WTC11 (cell line): ENCODE data around the gene GFRAL. TPM values are rescaled to one million over a fixed set of nuclear protein-coding genes. Genes with fewer than 3 reads are reported as not detected.

Source experiments
- ATAC-seq: fragments of 200-7000 bp; cut with Tn5 transposase; 2 replicates; pipeline ENCODE4 v1.10.0; 2021; ENCODE audit warnings: mild to moderate bottlenecking, moderate library complexity
- CTCF ChIA-PET: fragments of 300-600 bp; sonication (Branson Sonifier 250); formaldehyde crosslinking; loops from one replicate; lab custom pipeline; 2021; ENCODE audit warnings: antibody characterized with exemption; lab: Charles Lee
- POLR2A ChIA-PET: fragments of 350-600 bp; sonication (Branson Sonifier 250); formaldehyde crosslinking; loops from one replicate; lab custom pipeline; 2021; ENCODE audit warnings: antibody characterized with exemption; lab: Charles Lee
- DNase-seq: peaks from one replicate; pipeline ENCODE4 v3.0.0; 2021; ENCODE audit warnings: low spot score
- H3K27ac Mint-ChIP-seq: 2 replicates; pipeline ENCODE4 v1.8.0; 2021; ENCODE audit warnings: mixed read lengths
- H3K27me3 Mint-ChIP-seq: 2 replicates; pipeline ENCODE4 v1.8.0; 2021; ENCODE audit warnings: low read depth, mild to moderate bottlenecking, moderate library complexity, mixed read lengths
- H3K36me3 Mint-ChIP-seq: 2 replicates; pipeline ENCODE4 v1.8.0; 2021; ENCODE audit warnings: mixed read lengths
- H3K4me1 Mint-ChIP-seq: 2 replicates; pipeline ENCODE4 v1.8.0; 2022; ENCODE audit warnings: mixed read lengths
- H3K4me3 Mint-ChIP-seq: 2 replicates; pipeline ENCODE4 v1.8.0; 2021; ENCODE audit warnings: mild to moderate bottlenecking, moderate library complexity, mixed read lengths
- H3K9me3 Mint-ChIP-seq: 2 replicates; pipeline ENCODE4 v1.8.0; 2021; ENCODE audit warnings: mixed read lengths
- ARID4B ChIP-seq: sonication (generic); formaldehyde crosslinking; IDR thresholded peaks from 2 replicates; pipeline ENCODE4 v1.8.0; 2023; ENCODE audit warnings: missing genetic modification reagents, mild to moderate bottlenecking, borderline replicate concordance
- ATF1 ChIP-seq: sonication (generic); formaldehyde crosslinking; IDR thresholded peaks from 2 replicates; pipeline ENCODE4 v1.8.1; 2023; ENCODE audit warnings: mild to moderate bottlenecking, moderate library complexity, missing genetic modification reagents
- ATF6 ChIP-seq: sonication (generic); formaldehyde crosslinking; IDR thresholded peaks from 2 replicates; pipeline ENCODE4 v1.8.1; 2023; ENCODE audit warnings: mild to moderate bottlenecking, missing genetic modification reagents
- FOXP1 ChIP-seq: sonication (generic); formaldehyde crosslinking; IDR thresholded peaks from 2 replicates; pipeline ENCODE4 v1.8.0; 2022; ENCODE audit warnings: missing genetic modification reagents, mild to moderate bottlenecking, moderate library complexity, borderline replicate concordance
- IRF2 ChIP-seq: sonication (generic); formaldehyde crosslinking; IDR thresholded peaks from 2 replicates; pipeline ENCODE4 v1.8.0; 2022; ENCODE audit warnings: low read depth, missing genetic modification reagents, borderline replicate concordance
- MYBL2 ChIP-seq: sonication (generic); formaldehyde crosslinking; IDR thresholded peaks from 2 replicates; pipeline ENCODE4 v1.8.1; 2023; ENCODE audit warnings: mild to moderate bottlenecking, moderate library complexity, missing genetic modification reagents
- NFYB ChIP-seq: sonication (generic); formaldehyde crosslinking; conservative IDR thresholded peaks from 2 replicates; pipeline ENCODE4 v1.8.0; 2022; ENCODE audit warnings: low read depth, missing genetic modification reagents
- NR1H2 ChIP-seq: sonication (generic); formaldehyde crosslinking; IDR thresholded peaks from 2 replicates; pipeline ENCODE4 v1.9.0; 2021; ENCODE audit warnings: mild to moderate bottlenecking, moderate library complexity, missing genetic modification reagents
- OVOL2 ChIP-seq: fragments of 250-450 bp; sonication (Bioruptor Pico); IDR thresholded peaks from 2 replicates; pipeline ENCODE4 v1.9.0; 2021; ENCODE audit warnings: mild to moderate bottlenecking, borderline replicate concordance
- RORB ChIP-seq: fragments of 250-450 bp; sonication (Bioruptor Pico); IDR thresholded peaks from 2 replicates; pipeline ENCODE4 v1.9.0; 2021; ENCODE audit warnings: mild to moderate bottlenecking
- SMAD4 ChIP-seq: sonication (generic); formaldehyde crosslinking; IDR thresholded peaks from 2 replicates; pipeline ENCODE4 v1.8.0; 2022; ENCODE audit warnings: mild to moderate bottlenecking, missing genetic modification reagents
- TEAD4 ChIP-seq: sonication (generic); formaldehyde crosslinking; IDR thresholded peaks from 2 replicates; pipeline ENCODE4 v1.8.0; 2022; ENCODE audit warnings: mild to moderate bottlenecking, missing genetic modification reagents
- TP53 ChIP-seq: sonication (generic); formaldehyde crosslinking; IDR thresholded peaks from 2 replicates; pipeline ENCODE4 v1.8.1; 2023; ENCODE audit warnings: mild to moderate bottlenecking, missing genetic modification reagents
- ZBTB21 ChIP-seq: sonication (generic); formaldehyde crosslinking; IDR thresholded peaks from 2 replicates; pipeline ENCODE4 v1.8.1; 2023; ENCODE audit warnings: mild to moderate bottlenecking, missing genetic modification reagents, borderline replicate concordance
- ZBTB43 ChIP-seq: sonication (generic); formaldehyde crosslinking; IDR thresholded peaks from 2 replicates; pipeline ENCODE4 v1.8.1; 2023; ENCODE audit warnings: mild to moderate bottlenecking, missing genetic modification reagents
- ZNF423 ChIP-seq: fragments of 250-450 bp; sonication (Bioruptor Pico); IDR thresholded peaks from 2 replicates; pipeline ENCODE4 v2.1.2; 2022; ENCODE audit warnings: mild to moderate bottlenecking, moderate library complexity
- ZSCAN18 ChIP-seq: fragments of 250-450 bp; sonication (Bioruptor Pico); IDR thresholded peaks from 2 replicates; pipeline ENCODE4 v2.1.2; 2022; ENCODE audit warnings: mild to moderate bottlenecking, moderate library complexity
- total RNA-seq: library from RNA; stranded (reverse); gene quantifications from 3 replicates; pipeline ENCODE4 v1.2.3, GENCODE V29; 2021
- TF ChIP-seq, protein P1 (sequence below): sonication (generic); formaldehyde crosslinking; IDR thresholded peaks from 2 replicates; pipeline ENCODE4 v1.8.1; 2023; ENCODE audit warnings: mild to moderate bottlenecking, missing genetic modification reagents, moderate library complexity

Gene GFRAL
- total RNA-seq, 1 experiment from 2014 or later = not detected

DNA sequence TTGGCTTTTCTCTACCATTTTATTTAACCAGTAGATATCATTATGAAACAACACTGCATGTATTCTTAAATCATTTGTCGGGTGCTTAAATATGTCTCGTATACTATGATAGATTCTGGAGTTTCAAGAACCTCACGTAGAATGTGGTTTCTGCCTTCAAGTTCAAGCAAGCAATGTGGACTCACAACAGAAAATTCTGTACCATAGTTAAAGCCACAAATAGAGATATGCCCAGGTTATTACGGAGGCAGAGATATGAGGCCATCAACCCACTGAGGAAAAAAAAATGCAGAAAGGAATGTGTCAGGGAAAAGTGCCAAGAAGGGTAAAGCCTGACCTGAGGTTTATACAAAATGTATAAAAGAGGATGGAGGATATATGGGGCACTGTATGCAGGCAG is 109.9 kb downstream of the GFRAL start:
- ATAC-seq = no peak
- no peaks in the 10 kb centered on the region for H3K9me3 Mint-ChIP-seq
- ChIA-PET CTCF (no interaction called here), POLR2A (no interaction called here)
- no peaks in the 10 kb centered on the region for H3K36me3 Mint-ChIP-seq
- H3K4me3 Mint-ChIP-seq = no peak overlapping the region
- peaks cover 11% of the 10 kb centered on the region for H3K4me1 Mint-ChIP-seq
- TF ChIP-seq, protein P1, sequence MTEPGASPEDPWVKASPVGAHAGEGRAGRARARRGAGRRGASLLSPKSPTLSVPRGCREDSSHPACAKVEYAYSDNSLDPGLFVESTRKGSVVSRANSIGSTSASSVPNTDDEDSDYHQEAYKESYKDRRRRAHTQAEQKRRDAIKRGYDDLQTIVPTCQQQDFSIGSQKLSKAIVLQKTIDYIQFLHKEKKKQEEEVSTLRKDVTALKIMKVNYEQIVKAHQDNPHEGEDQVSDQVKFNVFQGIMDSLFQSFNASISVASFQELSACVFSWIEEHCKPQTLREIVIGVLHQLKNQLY (CRISPR knock-in tag) = no peak
- TF ChIP-seq TEAD4 (CRISPR knock-in tag) (no peak), IRF2 (CRISPR knock-in tag) (no peak), ARID4B (CRISPR knock-in tag) (no peak), ATF6 (CRISPR knock-in tag) (no peak), TP53 (CRISPR knock-in tag) (no peak), FOXP1 (no peak)
- H3K27me3 Mint-ChIP-seq = no peaks in the 10 kb centered on the region
- no peak overlapping the region for H3K27ac Mint-ChIP-seq
- DNase-seq = no peak

DNA sequence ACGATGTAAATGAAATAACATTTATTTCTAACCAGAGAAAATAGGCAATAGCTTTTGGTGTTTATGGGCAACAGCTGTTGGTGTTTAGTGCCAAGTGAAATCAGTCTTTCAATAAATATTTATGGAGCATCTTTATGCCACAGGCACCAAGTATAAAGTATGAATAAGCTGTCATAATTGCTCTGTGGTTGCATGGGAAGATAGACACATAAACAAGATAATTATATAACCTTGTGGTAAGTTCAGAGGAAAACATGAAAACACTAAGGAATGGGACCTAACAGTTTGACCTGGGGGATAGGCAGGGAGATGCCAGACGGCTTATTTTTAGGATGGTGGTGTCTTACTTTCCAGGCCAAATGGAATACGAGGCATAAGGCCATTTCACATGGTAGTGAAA is 110.9 kb downstream of the GFRAL start:
- ChIA-PET CTCF (no interaction called here), POLR2A (no interaction called here)
- H3K27ac Mint-ChIP-seq = no peak overlapping the region
- ATAC-seq (no peak), DNase-seq (no peak)
- H3K4me3 Mint-ChIP-seq = no peak overlapping the region
- H3K27me3 Mint-ChIP-seq = no peaks in the 10 kb centered on the region
- TF ChIP-seq, protein P1 (CRISPR knock-in tag) = no peak
- TF ChIP-seq OVOL2 (no peak), IRF2 (CRISPR knock-in tag) (no peak), RORB (CRISPR knock-in tag) (no peak), NFYB (no peak), ZBTB21 (CRISPR knock-in tag) (no peak), MYBL2 (CRISPR knock-in tag) (no peak), NR1H2 (no peak), ZSCAN18 (CRISPR knock-in tag) (no peak), ZNF423 (CRISPR knock-in tag) (no peak), ATF1 (CRISPR knock-in tag) (no peak), SMAD4 (no peak), ZBTB43 (no peak)
- H3K9me3 Mint-ChIP-seq = no peaks in the 10 kb centered on the region
- peaks cover 8% of the 10 kb centered on the region for H3K4me1 Mint-ChIP-seq
- H3K36me3 Mint-ChIP-seq = no peaks in the 10 kb centered on the region
